Measurements from ENCODE around the gene DDX4.
"Not testable (repeated sequence)": the region's sequence is repeated elsewhere in the genome, so short reads cannot be mapped to it uniquely, and the experiment has no call there.

The DDX4 gene

DNA sequence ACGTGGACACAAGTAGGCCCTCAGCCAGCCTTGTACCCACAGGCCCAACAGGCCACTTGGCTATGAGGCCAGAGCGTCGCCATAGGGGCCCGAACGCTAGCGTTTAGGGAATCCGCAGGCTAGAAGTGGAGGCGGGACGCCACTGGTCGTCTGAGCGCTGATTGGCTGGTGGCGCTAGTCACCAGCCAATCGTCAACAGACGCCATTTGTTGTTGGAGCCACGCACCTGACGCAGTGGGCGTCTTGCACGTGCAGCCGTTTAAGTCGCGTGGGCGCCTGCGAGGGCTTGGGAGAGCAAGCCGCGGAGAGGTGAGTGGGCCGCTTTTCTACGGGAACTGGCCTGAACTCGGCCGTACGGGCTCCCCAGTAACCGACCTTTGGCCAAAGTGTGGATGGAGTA is at the start of gene DDX4:
Gene DDX4 (plus strand): TSS at position 269 of the 400 bp plus-strand sequence. CDS start 903 bp downstream, outside the sequence.
- no peak for DNase-seq

DNA sequence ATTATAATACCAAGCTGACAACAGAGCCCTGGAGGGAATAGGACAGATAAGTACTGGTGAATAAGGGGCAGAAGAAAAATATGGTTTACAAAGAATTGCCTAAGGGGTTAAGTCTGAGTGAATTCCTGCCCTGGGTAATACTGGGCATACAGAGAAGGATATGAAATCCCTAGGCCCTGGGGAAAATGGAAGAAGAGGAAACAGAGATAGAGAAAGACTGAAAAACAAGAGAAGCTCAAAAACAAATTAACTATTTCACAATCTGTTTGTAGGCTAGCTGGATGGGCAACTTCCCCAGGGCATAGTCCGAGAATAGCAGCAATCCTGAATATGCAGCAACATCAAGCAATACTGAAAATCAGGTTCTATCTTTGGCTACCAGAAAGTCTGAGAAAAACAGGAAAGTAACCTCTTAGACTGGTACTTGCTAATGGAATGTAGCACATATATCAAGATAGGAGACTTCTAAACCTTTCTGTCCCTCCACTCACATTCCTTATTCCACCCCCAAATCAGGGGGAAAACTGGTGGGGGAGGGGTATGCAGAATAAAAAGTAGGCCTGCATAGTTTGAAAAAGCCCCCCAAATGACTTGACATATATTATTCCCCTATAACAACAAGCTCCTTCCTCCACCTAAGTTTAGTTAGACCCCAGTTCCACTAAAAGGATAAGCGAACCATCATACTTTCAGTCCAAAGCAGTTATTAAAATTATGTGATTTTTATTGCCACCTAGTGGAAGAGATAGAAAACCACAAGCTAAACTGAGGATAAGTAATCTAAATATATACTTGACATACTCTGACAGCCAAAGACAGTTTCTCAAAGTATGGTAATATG is 46.4 kb upstream of the DDX4 start:
- DNase-seq = peak; percentile 28

DNA sequence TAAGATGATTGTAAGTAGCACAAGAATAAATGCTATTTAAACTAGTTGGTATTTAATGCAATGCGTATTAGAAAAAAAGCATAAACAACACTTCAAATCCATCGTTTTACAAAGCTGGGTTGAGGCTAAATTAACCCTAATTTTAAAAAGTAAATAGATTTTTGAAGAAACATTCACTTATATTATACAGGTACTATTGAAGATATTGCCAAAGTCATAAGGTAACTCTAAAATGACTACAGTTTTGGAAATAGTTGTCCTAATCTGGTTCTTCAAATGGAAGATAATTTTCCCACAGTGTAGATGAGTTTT is 45.8 kb upstream of the DDX4 start:
- no peak for DNase-seq

- no peak for DNase-seq
Measured at GRCh38 chr5:55692509-55692908, 45.4 kb upstream of the DDX4 start.

GRCh38 chr5:55694152-55694830 is 43.6 kb upstream of the DDX4 start:
- no peak for DNase-seq

GRCh38 chr5:55696704-55697103 is 41.2 kb upstream of the DDX4 start:
- DNase-seq = not testable (repeated sequence)

DNA sequence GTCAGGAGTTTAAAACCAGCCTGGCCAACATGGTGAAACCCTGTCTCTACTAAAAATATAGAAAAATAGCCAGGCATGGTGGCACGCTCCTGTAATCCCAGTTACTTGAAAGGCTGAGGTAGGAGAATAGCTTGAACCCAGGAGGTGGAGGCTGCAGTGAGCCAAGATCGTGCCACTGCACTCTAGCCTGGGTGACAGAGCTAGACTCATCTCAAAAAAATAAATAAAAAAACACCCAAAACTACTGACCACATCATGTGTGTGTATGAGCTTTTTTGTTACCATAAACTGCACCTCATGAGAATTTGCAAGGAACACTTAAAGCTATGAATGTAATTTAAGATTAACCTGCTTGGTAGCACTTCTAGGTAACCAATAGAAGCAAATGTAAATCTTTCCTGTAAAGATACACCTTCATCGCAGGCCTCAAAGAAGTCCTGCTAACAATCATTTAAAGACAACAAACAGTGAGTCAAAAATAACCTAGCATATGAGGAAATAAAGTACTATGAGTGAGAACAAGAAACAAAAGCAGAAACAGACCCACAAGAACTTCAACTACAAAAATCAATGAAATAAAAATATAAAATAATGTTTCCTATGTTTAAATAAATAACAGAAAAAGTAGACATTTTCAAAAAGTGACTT is 38.7 kb upstream of the DDX4 start:
- no peak for DNase-seq

- no peak for DNase-seq
Measured at GRCh38 chr5:55700745-55701144, 37.1 kb upstream of the DDX4 start.

DNA sequence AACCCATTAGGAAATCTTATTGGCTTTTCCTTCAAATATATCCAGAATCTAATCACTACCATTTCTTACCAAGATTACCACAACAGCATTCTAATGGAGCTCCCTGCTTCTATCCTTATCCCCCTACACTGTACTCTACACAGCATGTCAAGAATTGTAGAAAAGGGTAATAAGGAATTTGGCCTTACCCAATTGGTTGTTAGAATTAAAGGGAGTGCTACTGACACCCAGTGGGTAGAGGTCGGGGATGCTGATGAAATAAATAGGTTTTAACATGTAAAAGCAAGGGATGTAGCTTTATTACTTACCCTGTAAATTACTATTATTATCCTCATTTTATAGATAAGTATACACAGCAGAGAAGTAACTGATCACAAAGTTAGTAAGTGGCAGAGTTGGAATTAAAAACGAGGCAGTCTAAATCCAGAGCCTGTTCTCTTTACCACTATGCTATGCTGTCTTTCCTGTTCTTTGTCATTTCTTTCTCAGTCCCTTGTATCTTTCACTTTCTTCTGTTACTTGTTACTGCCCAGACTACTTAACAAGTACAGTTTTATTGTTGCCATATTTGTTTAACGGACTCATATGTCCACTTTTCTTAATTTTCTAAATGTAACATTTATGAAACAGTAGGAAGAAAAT is 36.3 kb upstream of the DDX4 start:
- DNase-seq = no peak

- no peak for DNase-seq
Measured at GRCh38 chr5:55702598-55703345, 35.1 kb upstream of the DDX4 start.

DNA sequence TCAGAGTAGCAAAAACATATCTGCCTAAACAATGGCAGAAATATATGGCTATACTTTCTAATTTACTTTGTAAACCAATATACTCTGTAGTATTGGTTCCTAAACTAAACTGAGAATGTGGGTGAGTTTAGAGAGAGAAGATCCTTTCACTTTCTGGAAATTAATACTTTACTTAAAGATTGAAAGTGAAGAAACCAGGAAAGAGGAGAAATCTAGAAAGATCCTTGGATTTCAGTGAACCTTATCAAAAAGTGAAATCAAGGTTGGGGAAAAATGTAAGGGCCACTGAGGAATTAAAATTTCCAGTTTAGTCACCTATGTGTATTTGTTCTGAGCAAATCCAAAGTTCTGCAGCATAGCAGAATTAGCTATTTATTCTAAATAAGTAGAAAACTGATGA is 31.6 kb upstream of the DDX4 start:
- DNase-seq = no peak

DNA sequence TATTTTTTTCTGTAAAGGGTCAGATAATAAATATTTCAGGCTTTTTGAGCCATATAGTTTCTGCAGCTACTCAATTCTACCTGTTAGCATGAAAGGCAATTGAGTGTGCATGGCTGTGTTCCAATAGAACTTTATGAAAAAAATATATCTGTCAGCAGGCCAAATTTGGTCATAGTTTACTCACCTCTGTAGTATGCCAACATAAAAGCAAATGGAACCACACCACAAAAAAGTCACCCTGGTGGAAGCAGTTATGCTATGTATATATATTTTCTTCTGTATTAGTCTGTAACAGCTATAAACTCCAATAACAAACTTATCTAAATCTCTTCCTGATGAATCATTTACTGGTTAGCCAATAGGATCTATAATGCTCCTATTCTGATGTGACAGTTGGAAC is 29.1 kb upstream of the DDX4 start:
- no peak for DNase-seq

DNA sequence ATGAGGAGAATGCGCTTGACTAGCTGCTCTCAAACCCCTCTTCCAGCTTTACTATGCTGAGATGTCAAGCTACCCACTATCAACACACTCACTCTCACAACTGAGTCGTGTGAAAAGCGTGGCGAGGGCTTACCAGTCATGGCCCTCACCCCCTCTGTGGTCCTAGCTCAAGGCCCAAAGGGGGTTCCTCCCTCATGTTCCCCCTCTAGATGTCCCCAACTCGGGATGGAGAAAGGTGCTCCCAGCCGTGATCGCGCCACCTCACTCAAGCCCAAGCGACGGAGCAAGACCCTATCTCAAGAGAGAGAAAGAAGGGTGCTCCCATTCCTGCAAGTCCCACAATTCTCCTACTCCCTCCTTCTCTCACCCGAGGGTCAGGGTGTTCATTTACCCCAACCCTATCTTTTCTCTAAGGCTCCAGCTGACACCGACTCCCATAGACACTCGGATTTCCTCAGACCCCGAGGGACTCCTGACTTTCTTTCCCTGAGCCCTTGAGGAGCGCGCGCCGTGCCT is 26.3 kb upstream of the DDX4 start:
- no peak for DNase-seq

DNA sequence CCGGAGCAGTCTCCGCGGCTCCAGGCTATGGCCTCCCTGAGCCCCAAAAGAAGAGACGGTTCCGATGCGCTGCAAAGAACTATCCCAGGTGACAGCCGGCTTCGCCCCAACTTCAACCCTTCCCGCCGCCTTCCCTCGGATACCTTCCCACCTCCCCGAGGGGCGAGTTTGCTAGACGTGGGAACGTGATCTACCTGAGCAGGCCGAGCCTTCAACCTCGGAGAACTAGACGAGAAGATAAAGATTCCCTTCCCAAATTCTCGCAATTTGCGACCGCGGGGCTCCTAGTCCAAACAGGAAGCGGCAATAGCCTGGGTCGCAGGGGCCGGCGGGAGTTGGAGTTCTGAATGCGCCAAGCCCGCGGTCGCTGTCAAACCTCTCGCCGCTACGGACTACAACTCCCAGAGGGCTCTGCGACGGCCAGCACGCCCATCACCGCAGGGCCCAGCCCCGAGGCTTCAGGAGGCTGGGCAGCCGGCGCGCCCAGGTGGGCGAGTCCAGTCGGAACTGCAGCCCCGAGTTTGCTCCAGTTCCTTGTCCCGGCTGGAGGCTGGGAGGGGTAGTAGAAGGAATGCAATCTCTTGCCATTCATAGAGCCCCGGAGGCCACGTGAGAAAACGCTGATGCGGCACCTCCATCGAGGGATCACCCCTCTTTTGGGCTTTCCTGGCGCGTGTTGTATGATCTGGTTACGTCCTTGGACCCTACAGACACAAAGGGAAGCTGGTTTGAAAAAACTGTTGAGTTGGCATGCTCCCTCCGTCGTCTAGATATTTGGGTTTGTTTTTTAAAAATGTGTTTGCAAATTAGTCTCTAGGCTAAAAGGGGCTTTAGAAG is 25.6 kb upstream of the DDX4 start, which contains the start of gene SLC38A9:
Gene SLC38A9 (minus strand): TSS at position 302 of the 837 bp plus-strand sequence. CDS start 14,366 bp downstream, outside the sequence.
- DNase-seq = peak; percentile 90

DNA sequence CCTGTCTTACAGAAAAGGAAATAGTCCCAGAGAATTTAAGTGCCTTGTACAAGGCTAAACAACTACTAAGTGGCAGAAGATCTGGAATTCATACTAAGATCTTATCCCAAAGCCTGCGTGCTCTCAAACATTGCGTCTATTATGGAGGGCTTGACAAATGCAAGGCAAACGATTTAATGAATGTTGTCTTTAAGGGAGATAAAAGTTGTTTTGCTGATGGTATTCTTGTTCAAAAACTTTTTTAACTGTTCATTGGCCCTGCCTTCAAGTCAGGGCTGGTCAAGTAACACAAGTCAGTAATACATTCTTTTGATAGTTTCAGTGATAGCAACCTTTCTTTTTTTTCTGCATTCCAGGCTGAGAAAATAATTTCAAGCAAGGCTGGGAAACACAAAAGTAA is 24.0 kb upstream of the DDX4 start:
- DNase-seq = no peak

- no peak for DNase-seq
Measured at GRCh38 chr5:55714339-55714738, 23.5 kb upstream of the DDX4 start.

GRCh38 chr5:55714749-55715148 is 23.1 kb upstream of the DDX4 start:
- DNase-seq = no peak

- DNase-seq = no peak
Measured at GRCh38 chr5:55715519-55716078, 22.3 kb upstream of the DDX4 start.

- DNase-seq = not testable (repeated sequence)
Measured at GRCh38 chr5:55719026-55719425, 18.8 kb upstream of the DDX4 start.

DNA sequence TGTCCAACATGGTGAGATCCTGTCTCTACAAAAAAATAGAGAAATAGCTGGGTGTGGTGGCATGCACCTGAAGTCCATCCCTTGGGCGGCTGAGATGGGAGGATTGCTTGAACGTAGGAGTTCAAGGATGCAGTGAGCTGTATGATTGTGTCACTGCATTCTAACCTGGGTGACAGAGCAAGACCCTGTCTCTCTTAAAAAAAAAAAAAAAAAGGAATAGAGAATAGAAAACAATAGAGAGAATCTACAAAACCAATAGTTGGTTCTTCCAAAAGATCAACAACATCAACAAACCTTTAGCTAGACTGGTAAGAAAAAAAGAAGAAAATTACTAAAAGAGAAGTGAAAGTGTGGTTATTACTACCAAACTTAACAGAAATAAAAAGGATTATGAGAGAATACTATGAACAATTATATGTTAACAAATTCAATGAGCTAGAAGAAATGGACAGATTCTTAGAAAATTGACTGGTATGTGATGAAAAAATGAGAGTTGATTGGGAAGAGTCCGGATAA is 17.6 kb upstream of the DDX4 start:
- DNase-seq = no peak

GRCh38 chr5:55724281-55724680 is 13.6 kb upstream of the DDX4 start:
- no peak for DNase-seq

Measured in NCI-H1092 treated with DMSO at 0.1 percent for 48 hours (cell line).